PC-3 (cell line): ENCODE data around the gene CBX5. TPM values are rescaled to one million over a fixed set of nuclear protein-coding genes. Genes with fewer than 3 reads are reported as not detected.

Experiments
- ATAC-seq: fragments of 200-7000 bp; cut with Tn5 transposase; 2 replicates; pipeline ENCODE4 v1.9.1; 2020; ENCODE audit warnings: mild to moderate bottlenecking, moderate library complexity
- BruUV-seq: library from RNA; stranded (reverse); fragments of 400-500 nt; replicated peaks from 2 replicates; lab custom pipeline; 2021; lab: Mats Ljungman, UMichigan
- CTCF ChIA-PET: fragments of 300-600 bp; sonication (Branson Sonifier 250); formaldehyde crosslinking; loops from one replicate; lab custom pipeline; 2022; ENCODE audit warnings: antibody characterized with exemption; lab: Charles Lee
- POLR2A ChIA-PET: fragments of 300-600 bp; sonication (Branson Sonifier 250); formaldehyde crosslinking; loops from one replicate; lab custom pipeline; 2022; ENCODE audit warnings: antibody characterized with exemption; ENCODE audit not compliant: unreplicated experiment; lab: Charles Lee
- DNase-seq: peaks from one replicate; pipeline ENCODE4 v3.0.0-alpha.2; 2015
- H2AFZ ChIP-seq: fragments of 300-600 bp; sonication (generic); 2 replicates; pipeline ENCODE4 v1.6.0; 2016; ENCODE audit warnings: antibody characterized with exemption, low read length
- H3F3A ChIP-seq: fragments of 300-600 bp; sonication (generic); one replicate; pipeline ENCODE4 v1.6.0; 2017; ENCODE audit warnings: antibody characterized with exemption, low read length, control low read depth, mild to moderate bottlenecking; ENCODE audit not compliant: unreplicated experiment
- H3K27ac ChIP-seq: fragments of 300-600 bp; sonication (generic); 2 replicates; pipeline ENCODE4 v1.5.1; 2016; ENCODE audit warnings: mild to moderate bottlenecking, low read length
- H3K27me3 ChIP-seq: fragments of 300-600 bp; sonication (generic); 2 replicates; pipeline ENCODE4 v1.6.1; 2016; ENCODE audit warnings: low read length, mixed read lengths
- H3K36me3 ChIP-seq: fragments of 300-600 bp; sonication (generic); 2 replicates; pipeline ENCODE4 v1.6.1; 2016; ENCODE audit warnings: low read depth, mixed run types, low read length, mixed read lengths
- H3K4me1 ChIP-seq: fragments of 300-600 bp; sonication (generic); 2 replicates; pipeline ENCODE4 v1.5.1; 2016; ENCODE audit warnings: low read length; ENCODE audit not compliant: insufficient read depth
- H3K4me2 ChIP-seq: fragments of 300-600 bp; sonication (generic); 2 replicates; pipeline ENCODE4 v1.6.0; 2016; ENCODE audit warnings: low read length
- H3K4me3 ChIP-seq: fragments of 300-600 bp; sonication (generic); 2 replicates; pipeline ENCODE4 v1.5.1; 2016; ENCODE audit warnings: mild to moderate bottlenecking, low read length, mixed read lengths
- H3K79me2 ChIP-seq: fragments of 300-600 bp; sonication (generic); 2 replicates; pipeline ENCODE4 v1.6.1; 2017; ENCODE audit warnings: low read length, mixed read lengths
- H3K9ac ChIP-seq: fragments of 300-600 bp; sonication (generic); 2 replicates; pipeline ENCODE4 v1.6.0; 2016; ENCODE audit warnings: mild to moderate bottlenecking, low read length
- H3K9me2 ChIP-seq: fragments of 300-600 bp; sonication (generic); replicated peaks from 2 replicates; pipeline ENCODE4 v1.6.1; 2016; ENCODE audit warnings: mixed run types, low read length, mixed read lengths
- H3K9me3 ChIP-seq: fragments of 300-600 bp; sonication (generic); 2 replicates; pipeline ENCODE4 v1.6.1; 2016; ENCODE audit warnings: low read length, mixed read lengths
- H4K20me1 ChIP-seq: fragments of 300-600 bp; sonication (generic); 2 replicates; pipeline ENCODE4 v1.6.1; 2016; ENCODE audit warnings: low read length, mixed read lengths
- CTCF ChIP-seq: fragments of 300-600 bp; sonication (generic); conservative IDR thresholded peaks from 2 replicates; pipeline ENCODE4 v1.5.1; 2017; ENCODE audit warnings: antibody characterized with exemption, low read depth, mild to moderate bottlenecking, low read length
- EZH2 ChIP-seq: fragments of 300-600 bp; sonication (generic); IDR thresholded peaks from one replicate; pipeline ENCODE4 v1.6.1; 2017; ENCODE audit warnings: antibody characterized with exemption, mild to moderate bottlenecking, low read length; ENCODE audit not compliant: unreplicated experiment
- EZH2phosphoT487 ChIP-seq: fragments of 300-600 bp; sonication (generic); IDR thresholded peaks from 2 replicates; pipeline ENCODE4 v1.6.1; 2018; ENCODE audit warnings: mild to moderate bottlenecking, antibody characterized with exemption, low read length, borderline replicate concordance
- intact Hi-C: fragments of 100-400 bp; cut with micrococcal nuclease; formaldehyde crosslinking; loops from 2 replicates; pipeline ENCODE4 v1.9.0; 2023
- total RNA-seq: library from RNA; depleted of rRNA; stranded (reverse); fragments of >200 nt; gene quantifications from 2 replicates; pipeline ENCODE4 v1.2.3, GENCODE V29; 2014

CBX5 gene
- total RNA-seq, 1 experiment from 2014 or later: 14.9 TPM

DNA sequence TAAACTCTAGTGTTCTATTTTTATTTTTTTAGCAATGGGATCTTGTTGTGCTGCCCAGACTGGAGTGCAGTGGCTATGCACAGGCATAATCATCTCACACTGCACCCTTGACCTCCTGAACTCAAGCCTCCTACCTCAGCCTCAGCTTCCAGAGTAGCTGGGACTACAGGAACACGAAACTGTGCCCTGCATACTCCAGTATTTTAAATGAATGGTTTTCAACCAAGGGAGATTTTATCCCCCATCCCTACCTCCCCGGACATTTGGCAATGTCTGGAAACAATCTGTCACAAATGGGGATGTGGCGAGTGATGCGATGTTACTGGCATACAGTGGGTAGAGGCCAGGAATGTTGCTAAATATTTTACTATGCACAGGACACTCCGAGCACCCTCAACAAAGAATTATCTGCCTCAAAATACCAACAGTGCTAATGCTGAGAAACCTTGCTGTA is 2.1 kb downstream of the CBX5 start:
- CTCF ChIA-PET: no interaction called here
- intact Hi-C loops: no loop called here

GRCh38 chr12:54276368-54276767 is 3.6 kb downstream of the CBX5 start:
- no peak overlapping the region for H2AFZ ChIP-seq
- no peak for DNase-seq
- CTCF ChIA-PET: no interaction called here
- peaks cover 15% of the 10 kb centered on the region for H3K4me1 ChIP-seq
- H3F3A ChIP-seq: no peaks in the 10 kb centered on the region
- peaks cover 71% of the 10 kb centered on the region for H3K79me2 ChIP-seq
- no peak for TF ChIP-seq EZH2
- TF ChIP-seq CTCF: no peak
- no peak for TF ChIP-seq EZH2phosphoT487
- no TSS peak for BruUV-seq
- no peaks in the 10 kb centered on the region for H3K9me2 ChIP-seq
- no peak overlapping the region for H3K4me3 ChIP-seq
- no peak overlapping the region for H3K27ac ChIP-seq
- H3K9me3 ChIP-seq: no peaks in the 10 kb centered on the region
- POLR2A ChIA-PET: no interaction called here
- H3K9ac ChIP-seq: no peak overlapping the region
- intact Hi-C loops: no loop called here
- peaks cover 35% of the 10 kb centered on the region for H3K36me3 ChIP-seq
- peaks cover 6% of the 10 kb centered on the region for H4K20me1 ChIP-seq
- H3K27me3 ChIP-seq: no peaks in the 10 kb centered on the region
- peak overlapping the region; percentile 21; the same call in 1 of the 2 replicates for H3K4me2 ChIP-seq
- no peak for ATAC-seq

More for the DNA sequence above, 2.1 kb downstream of the CBX5 start:
- Histone ChIP-seq H3K4me3 (peak overlapping the region; percentile 88), H4K20me1 (peaks cover 21% of the 10 kb centered on the region), H2AFZ (no peak overlapping the region), H3K36me3 (peaks cover 49% of the 10 kb centered on the region), H3K4me1 (peaks cover 17% of the 10 kb centered on the region), H3K4me2 (peak overlapping the region; percentile 91), H3K79me2 (peaks cover 83% of the 10 kb centered on the region), H3K27ac (no peak overlapping the region), H3K9me2 (no peaks in the 10 kb centered on the region), H3K9me3 (no peaks in the 10 kb centered on the region), H3K27me3 (no peaks in the 10 kb centered on the region), H3K9ac (peak overlapping the region; percentile 99), H3F3A (no peaks in the 10 kb centered on the region)
- TF ChIP-seq EZH2: no peak
- TF ChIP-seq CTCF: no peak
- no peak for TF ChIP-seq EZH2phosphoT487
- POLR2A ChIA-PET: no interaction called here
- ATAC-seq (no peak), DNase-seq (peak; percentile 38)
- no TSS peak for BruUV-seq

DNA sequence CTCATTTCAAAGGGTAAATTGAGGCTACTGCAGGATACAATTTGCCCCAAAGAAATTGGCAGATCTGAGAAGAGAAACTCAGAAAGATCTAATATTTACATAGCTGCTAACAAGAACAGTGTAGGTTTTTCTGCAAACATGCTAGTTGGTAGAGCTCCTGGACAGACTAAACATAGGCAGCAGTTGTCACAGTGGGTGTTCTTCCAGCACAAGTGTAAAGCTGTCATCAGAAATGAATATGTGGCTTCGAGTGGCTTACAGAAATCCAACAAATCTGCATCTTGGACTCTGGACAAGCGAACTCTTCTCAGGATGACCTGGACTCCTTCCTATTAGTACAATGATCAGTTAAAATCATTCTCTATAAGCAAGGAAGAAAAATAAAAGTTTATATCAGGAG is 5.9 kb downstream of the CBX5 start:
- CTCF ChIA-PET: no interaction called here
- H4K20me1 ChIP-seq: no peaks in the 10 kb centered on the region
- intact Hi-C loops: no loop called here
- TF ChIP-seq EZH2phosphoT487 (no peak), CTCF (no peak), EZH2 (no peak)
- H3K4me1 ChIP-seq: peaks cover 15% of the 10 kb centered on the region
- H3K9ac ChIP-seq: no peak overlapping the region
- no peaks in the 10 kb centered on the region for H3F3A ChIP-seq
- H3K36me3 ChIP-seq: peaks cover 27% of the 10 kb centered on the region
- H3K27ac ChIP-seq: no peak overlapping the region
- no peaks in the 10 kb centered on the region for H3K27me3 ChIP-seq
- no TSS peak for BruUV-seq
- DNase-seq: no peak
- H3K9me3 ChIP-seq: no peaks in the 10 kb centered on the region
- H3K9me2 ChIP-seq: no peaks in the 10 kb centered on the region
- peaks cover 57% of the 10 kb centered on the region for H3K79me2 ChIP-seq
- no peak overlapping the region for H2AFZ ChIP-seq
- no peak for ATAC-seq
- H3K4me3 ChIP-seq: no peak overlapping the region
- no peak overlapping the region for H3K4me2 ChIP-seq
- POLR2A ChIA-PET: no interaction called here
